Measurements from ENCODE around the gene SH2D2A. TPM values are rescaled to one million over a fixed set of nuclear protein-coding genes. Genes with fewer than 3 reads are reported as not detected.
A peak's percentile ranks its signal among the peaks of the same experiment; 100 is the strongest.

The SH2D2A gene
- polyA plus RNA-seq, 4 donors, result 0.89 to 3.7 (median 2.4) TPM

- no peak for FAIRE-seq
- Histone ChIP-seq H3K4me3 (ENCODE audit: low read depth in 1 of 3, low read length in 3 of 3) (no peak overlapping the region), H3K4me1 (ENCODE audit: control insufficient read depth in 3 of 3, insufficient read depth in 2 of 3, low read depth in 1 of 3, low read length in 2 of 3) (no peaks in the 10 kb centered on the region), H3K9me3 (ENCODE audit: control insufficient read depth in 2 of 2, insufficient read depth in 1 of 2, low read depth in 1 of 2, low read length in 1 of 2) (no peaks in the 10 kb centered on the region), H3K27ac (ENCODE audit: low read depth in 1 of 3, low read length in 2 of 3) (no peak overlapping the region), H3K27me3 (ENCODE audit: control insufficient read depth in 3 of 3, insufficient read depth in 3 of 3, low read length in 3 of 3) (no peaks in the 10 kb centered on the region), H3K36me3 (ENCODE audit: control insufficient read depth in 3 of 3, insufficient read depth in 2 of 3, low read depth in 1 of 3, low read length in 3 of 3) (peaks cover 23 to 63% (median 27%) of the 10 kb centered on the region in 3 donors)
- DNase-seq, result peak; percentile 61 to 69
- WGBS, 3 donors, result 45 to 53% (median 52%) methylated on average over 4 of the region's 4 CpGs
Measured at GRCh38 chr1:156797212-156797871, 19.3 kb downstream of the SH2D2A start.

GRCh38 chr1:156796340-156797097, 20.1 kb downstream of the SH2D2A start:
- Histone ChIP-seq H3K27ac (ENCODE audit: low read depth in 1 of 3, low read length in 2 of 3) (no peak overlapping the region), H3K36me3 (ENCODE audit: control insufficient read depth in 3 of 3, insufficient read depth in 2 of 3, low read depth in 1 of 3, low read length in 3 of 3) (peaks cover 25 to 65% (median 31%) of the 10 kb centered on the region in 3 donors), H3K9me3 (ENCODE audit: control insufficient read depth in 2 of 2, insufficient read depth in 1 of 2, low read depth in 1 of 2, low read length in 1 of 2) (no peaks in the 10 kb centered on the region), H3K4me3 (ENCODE audit: low read depth in 1 of 3, low read length in 3 of 3) (no peak overlapping the region), H3K27me3 (ENCODE audit: control insufficient read depth in 3 of 3, insufficient read depth in 3 of 3, low read length in 3 of 3) (no peaks in the 10 kb centered on the region), H3K4me1 (ENCODE audit: control insufficient read depth in 3 of 3, insufficient read depth in 2 of 3, low read depth in 1 of 3, low read length in 2 of 3) (no peaks in the 10 kb centered on the region)
- FAIRE-seq (no peak), DNase-seq (no peak)
- 85 to 94% (median 87%) methylated on average over 8 of the region's 8 CpGs for WGBS, 3 donors

GRCh38 chr1:156795787-156796186, 20.9 kb downstream of the SH2D2A start:
- no peak for FAIRE-seq
- H3K36me3 ChIP-seq (ENCODE audit: control insufficient read depth in 3 of 3, insufficient read depth in 2 of 3, low read depth in 1 of 3, low read length in 3 of 3), result peaks cover 30 to 66% (median 35%) of the 10 kb centered on the region in 3 donors

GRCh38 chr1:156795374-156795733, 21.3 kb downstream of the SH2D2A start:
- Histone ChIP-seq H3K27ac (ENCODE audit: low read depth in 1 of 3, low read length in 2 of 3) (no peak overlapping the region), H3K4me1 (ENCODE audit: control insufficient read depth in 3 of 3, insufficient read depth in 2 of 3, low read depth in 1 of 3, low read length in 2 of 3) (no peaks in the 10 kb centered on the region), H3K27me3 (ENCODE audit: control insufficient read depth in 3 of 3, insufficient read depth in 3 of 3, low read length in 3 of 3) (no peaks in the 10 kb centered on the region), H3K36me3 (ENCODE audit: control insufficient read depth in 3 of 3, insufficient read depth in 2 of 3, low read depth in 1 of 3, low read length in 3 of 3) (peaks cover 30 to 65% (median 30%) of the 10 kb centered on the region in 3 donors), H3K4me3 (ENCODE audit: low read depth in 1 of 3, low read length in 3 of 3) (no peak overlapping the region), H3K9me3 (ENCODE audit: control insufficient read depth in 2 of 2, insufficient read depth in 1 of 2, low read depth in 1 of 2, low read length in 1 of 2) (no peaks in the 10 kb centered on the region)
- FAIRE-seq (no peak), DNase-seq (no peak)
- 92 to 98% (median 92%) methylated on average over 5 of the region's 5 CpGs for WGBS, 3 donors

More at GRCh38 chr1:156795787-156796186, 20.9 kb downstream of the SH2D2A start:
- WGBS, 3 donors, result 54 to 64% (median 60%) methylated on average over 7 of the region's 7 CpGs
- DNase-seq, result no peak
- no peaks in the 10 kb centered on the region for H3K9me3 ChIP-seq (ENCODE audit: control insufficient read depth in 2 of 2, insufficient read depth in 1 of 2, low read depth in 1 of 2, low read length in 1 of 2)
- H3K27me3 ChIP-seq (ENCODE audit: control insufficient read depth in 3 of 3, insufficient read depth in 3 of 3, low read length in 3 of 3), result no peaks in the 10 kb centered on the region
- no peaks in the 10 kb centered on the region for H3K4me1 ChIP-seq (ENCODE audit: control insufficient read depth in 3 of 3, insufficient read depth in 2 of 3, low read depth in 1 of 3, low read length in 2 of 3)
- H3K27ac ChIP-seq (ENCODE audit: low read depth in 1 of 3, low read length in 2 of 3), result no peak overlapping the region
- H3K4me3 ChIP-seq (ENCODE audit: low read depth in 1 of 3, low read length in 3 of 3), result no peak overlapping the region

- Histone ChIP-seq H3K4me1 (ENCODE audit: control insufficient read depth in 3 of 3, insufficient read depth in 2 of 3, low read depth in 1 of 3, low read length in 2 of 3) (no peaks in the 10 kb centered on the region), H3K4me3 (ENCODE audit: low read depth in 1 of 3, low read length in 3 of 3) (no peak overlapping the region), H3K27ac (ENCODE audit: low read depth in 1 of 3, low read length in 2 of 3) (no peak overlapping the region), H3K9me3 (ENCODE audit: control insufficient read depth in 2 of 2, insufficient read depth in 1 of 2, low read depth in 1 of 2, low read length in 1 of 2) (no peaks in the 10 kb centered on the region), H3K27me3 (ENCODE audit: control insufficient read depth in 3 of 3, insufficient read depth in 3 of 3, low read length in 3 of 3) (no peaks in the 10 kb centered on the region), H3K36me3 (ENCODE audit: control insufficient read depth in 3 of 3, insufficient read depth in 2 of 3, low read depth in 1 of 3, low read length in 3 of 3) (peaks cover 29 to 64% (median 30%) of the 10 kb centered on the region in 3 donors)
- WGBS, 3 donors, result 71 to 78% (median 73%) methylated on average over 7 of the region's 7 CpGs
- FAIRE-seq, result no peak
- DNase-seq, result no peak
Measured at GRCh38 chr1:156794506-156795373, 21.9 kb downstream of the SH2D2A start.

- no peaks in the 10 kb centered on the region for H3K4me1 ChIP-seq (ENCODE audit: control insufficient read depth in 3 of 3, insufficient read depth in 2 of 3, low read depth in 1 of 3, low read length in 2 of 3)
- H3K4me3 ChIP-seq (ENCODE audit: low read depth in 1 of 3, low read length in 3 of 3), result no peak overlapping the region
- H3K36me3 ChIP-seq (ENCODE audit: control insufficient read depth in 3 of 3, insufficient read depth in 2 of 3, low read depth in 1 of 3, low read length in 3 of 3), result peaks cover 23 to 66% (median 26%) of the 10 kb centered on the region in 3 donors
- H3K27me3 ChIP-seq (ENCODE audit: control insufficient read depth in 3 of 3, insufficient read depth in 3 of 3, low read length in 3 of 3), result no peaks in the 10 kb centered on the region
- no peak for DNase-seq
- WGBS, 3 donors, result 84 to 92% (median 89%) methylated on average over 4 of the region's 4 CpGs
- no peak overlapping the region for H3K27ac ChIP-seq (ENCODE audit: low read depth in 1 of 3, low read length in 2 of 3)
- H3K9me3 ChIP-seq (ENCODE audit: control insufficient read depth in 2 of 2, insufficient read depth in 1 of 2, low read depth in 1 of 2, low read length in 1 of 2), result no peaks in the 10 kb centered on the region
- no peak for FAIRE-seq
Measured at GRCh38 chr1:156789621-156790318, 26.9 kb downstream of the SH2D2A start.

- peaks cover 24 to 67% (median 24%) of the 10 kb centered on the region in 3 donors for H3K36me3 ChIP-seq (ENCODE audit: control insufficient read depth in 3 of 3, insufficient read depth in 2 of 3, low read depth in 1 of 3, low read length in 3 of 3)
Measured at GRCh38 chr1:156788136-156788535, 28.5 kb downstream of the SH2D2A start.

GRCh38 chr1:156786640-156787039, 30.0 kb downstream of the SH2D2A start:
- Histone ChIP-seq H3K9me3 (ENCODE audit: control insufficient read depth in 2 of 2, insufficient read depth in 1 of 2, low read depth in 1 of 2, low read length in 1 of 2) (no peaks in the 10 kb centered on the region), H3K27ac (ENCODE audit: low read depth in 1 of 3, low read length in 2 of 3) (no peak overlapping the region), H3K4me1 (ENCODE audit: control insufficient read depth in 3 of 3, insufficient read depth in 2 of 3, low read depth in 1 of 3, low read length in 2 of 3) (no peaks in the 10 kb centered on the region), H3K27me3 (ENCODE audit: control insufficient read depth in 3 of 3, insufficient read depth in 3 of 3, low read length in 3 of 3) (no peaks in the 10 kb centered on the region), H3K4me3 (ENCODE audit: low read depth in 1 of 3, low read length in 3 of 3) (no peak overlapping the region), H3K36me3 (ENCODE audit: control insufficient read depth in 3 of 3, insufficient read depth in 2 of 3, low read depth in 1 of 3, low read length in 3 of 3) (peaks cover 18 to 63% (median 23%) of the 10 kb centered on the region in 3 donors)
- DNase-seq (no peak), FAIRE-seq (no peak)
- 85 to 94% (median 88%) methylated on average over 10 of the region's 10 CpGs for WGBS, 3 donors

More at GRCh38 chr1:156788136-156788535, 28.5 kb downstream of the SH2D2A start:
- FAIRE-seq (no peak), DNase-seq (no peak)
- no peaks in the 10 kb centered on the region for H3K4me1 ChIP-seq (ENCODE audit: control insufficient read depth in 3 of 3, insufficient read depth in 2 of 3, low read depth in 1 of 3, low read length in 2 of 3)
- WGBS, 3 donors, result 93 to 96% (median 94%) methylated on average over 2 of the region's 2 CpGs
- no peak overlapping the region for H3K27ac ChIP-seq (ENCODE audit: low read depth in 1 of 3, low read length in 2 of 3)
- H3K4me3 ChIP-seq (ENCODE audit: low read depth in 1 of 3, low read length in 3 of 3), result no peak overlapping the region
- no peaks in the 10 kb centered on the region for H3K9me3 ChIP-seq (ENCODE audit: control insufficient read depth in 2 of 2, insufficient read depth in 1 of 2, low read depth in 1 of 2, low read length in 1 of 2)
- no peaks in the 10 kb centered on the region for H3K27me3 ChIP-seq (ENCODE audit: control insufficient read depth in 3 of 3, insufficient read depth in 3 of 3, low read length in 3 of 3)

Data from small intestine (tissue), 7 donors.